ENCODE measurements around the gene HK1.

Gene HK1

DNA sequence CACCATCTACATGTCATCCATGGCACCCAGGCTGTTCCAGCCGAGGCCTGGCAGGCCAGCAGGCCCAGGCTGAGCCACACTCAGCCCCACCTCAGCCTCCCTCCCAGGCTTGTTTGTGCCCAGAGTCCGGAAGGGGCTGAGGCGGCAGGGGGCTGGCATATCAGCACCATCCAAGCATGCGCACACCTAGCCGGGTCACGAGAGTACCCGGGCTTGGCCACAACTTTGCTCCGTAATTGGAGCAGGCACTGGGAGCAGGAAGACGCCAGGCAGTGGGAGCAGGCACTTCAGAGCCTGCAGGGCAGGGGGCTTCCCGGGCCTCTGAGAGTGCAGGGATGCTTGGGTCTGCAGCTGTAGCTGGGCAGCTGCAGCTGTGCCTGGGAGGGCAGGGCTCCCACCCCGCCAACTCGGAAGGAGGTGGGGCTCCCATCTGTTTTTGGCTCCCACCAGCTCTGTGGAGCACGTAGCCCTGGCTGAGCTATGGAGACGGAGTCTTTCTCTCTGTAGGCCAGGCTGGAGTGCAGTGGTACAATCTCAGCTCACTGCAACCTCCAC, 157.7 kb downstream of the HK1 start:
- H3K4me3 ChIP-seq, result no peak overlapping the region
- TF ChIP-seq, protein P1, sequence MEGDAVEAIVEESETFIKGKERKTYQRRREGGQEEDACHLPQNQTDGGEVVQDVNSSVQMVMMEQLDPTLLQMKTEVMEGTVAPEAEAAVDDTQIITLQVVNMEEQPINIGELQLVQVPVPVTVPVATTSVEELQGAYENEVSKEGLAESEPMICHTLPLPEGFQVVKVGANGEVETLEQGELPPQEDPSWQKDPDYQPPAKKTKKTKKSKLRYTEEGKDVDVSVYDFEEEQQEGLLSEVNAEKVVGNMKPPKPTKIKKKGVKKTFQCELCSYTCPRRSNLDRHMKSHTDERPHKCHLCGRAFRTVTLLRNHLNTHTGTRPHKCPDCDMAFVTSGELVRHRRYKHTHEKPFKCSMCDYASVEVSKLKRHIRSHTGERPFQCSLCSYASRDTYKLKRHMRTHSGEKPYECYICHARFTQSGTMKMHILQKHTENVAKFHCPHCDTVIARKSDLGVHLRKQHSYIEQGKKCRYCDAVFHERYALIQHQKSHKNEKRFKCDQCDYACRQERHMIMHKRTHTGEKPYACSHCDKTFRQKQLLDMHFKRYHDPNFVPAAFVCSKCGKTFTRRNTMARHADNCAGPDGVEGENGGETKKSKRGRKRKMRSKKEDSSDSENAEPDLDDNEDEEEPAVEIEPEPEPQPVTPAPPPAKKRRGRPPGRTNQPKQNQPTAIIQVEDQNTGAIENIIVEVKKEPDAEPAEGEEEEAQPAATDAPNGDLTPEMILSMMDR (IDR thresholded peaks at IDR 0.05), result no peak
- no peaks in the 10 kb centered on the region for H3K9me3 ChIP-seq
- no peak overlapping the region for H3K27ac ChIP-seq
- peaks cover 0 to 17% (median 11%) of the 10 kb centered on the region in 4 donors for H3K4me1 ChIP-seq
- H3K27me3 ChIP-seq, result no peaks in the 10 kb centered on the region
- intact Hi-C loops (cut with DNase I; ENCODE audit: low total_unique reads), result no loop called here
- DNase-seq, result no peak
- H3K36me3 ChIP-seq, result no peaks in the 10 kb centered on the region

DNA sequence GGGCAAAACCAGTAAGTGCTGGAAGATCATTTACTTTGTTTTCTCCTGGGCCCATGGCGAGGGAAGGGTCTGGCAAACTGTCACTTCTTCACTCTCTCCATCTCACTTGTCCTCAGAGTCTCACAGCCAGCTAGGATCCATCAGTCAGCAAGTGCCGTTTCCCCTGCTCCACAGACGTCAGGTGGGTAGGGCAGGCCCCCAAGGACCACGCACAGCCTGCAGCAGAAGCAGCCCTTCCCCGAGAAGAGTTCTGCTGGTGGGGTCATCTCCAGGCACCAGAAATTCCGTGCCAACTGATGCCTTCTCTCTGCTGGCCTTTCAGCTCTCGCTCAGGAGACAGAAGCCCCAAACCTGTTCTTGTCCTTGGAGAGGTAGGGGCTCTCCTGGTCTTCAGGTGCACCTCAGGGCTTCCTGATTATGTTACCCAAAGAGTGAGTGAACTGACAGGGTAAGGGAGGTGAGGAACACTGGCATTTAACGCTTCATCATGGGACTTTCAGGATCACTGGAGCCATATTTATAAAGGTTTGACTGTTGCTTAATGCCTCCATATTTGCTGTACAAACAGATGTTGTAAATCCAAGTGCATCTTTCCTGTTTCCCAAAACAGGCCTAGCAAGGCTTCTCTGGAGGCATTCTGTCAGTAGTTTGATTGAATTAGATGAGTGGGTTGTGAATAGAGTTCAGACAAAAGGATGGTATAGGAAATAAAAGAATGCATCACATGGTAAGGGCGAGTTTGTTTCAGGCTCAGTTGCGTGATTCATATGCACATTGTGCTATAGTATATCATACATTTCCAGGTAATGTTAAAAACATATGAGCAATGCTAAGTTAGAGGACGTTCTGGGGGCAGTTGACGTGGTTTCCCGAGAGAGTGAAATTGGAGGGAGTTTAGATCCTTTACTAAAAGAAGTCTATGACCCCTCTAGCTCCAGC, 159.3 kb downstream of the HK1 start:
- peaks cover 0 to 17% (median 11%) of the 10 kb centered on the region in 4 donors for H3K4me1 ChIP-seq
- no peak overlapping the region for H3K27ac ChIP-seq
- H3K4me3 ChIP-seq, result no peak overlapping the region
- intact Hi-C loops (cut with DNase I; ENCODE audit: low total_unique reads), result no loop called here
- H3K36me3 ChIP-seq, result no peaks in the 10 kb centered on the region
- no peaks in the 10 kb centered on the region for H3K27me3 ChIP-seq
- TF ChIP-seq, protein P1 (IDR thresholded peaks at IDR 0.05), result no peak
- H3K9me3 ChIP-seq, result no peaks in the 10 kb centered on the region
- DNase-seq, result no peak

DNA sequence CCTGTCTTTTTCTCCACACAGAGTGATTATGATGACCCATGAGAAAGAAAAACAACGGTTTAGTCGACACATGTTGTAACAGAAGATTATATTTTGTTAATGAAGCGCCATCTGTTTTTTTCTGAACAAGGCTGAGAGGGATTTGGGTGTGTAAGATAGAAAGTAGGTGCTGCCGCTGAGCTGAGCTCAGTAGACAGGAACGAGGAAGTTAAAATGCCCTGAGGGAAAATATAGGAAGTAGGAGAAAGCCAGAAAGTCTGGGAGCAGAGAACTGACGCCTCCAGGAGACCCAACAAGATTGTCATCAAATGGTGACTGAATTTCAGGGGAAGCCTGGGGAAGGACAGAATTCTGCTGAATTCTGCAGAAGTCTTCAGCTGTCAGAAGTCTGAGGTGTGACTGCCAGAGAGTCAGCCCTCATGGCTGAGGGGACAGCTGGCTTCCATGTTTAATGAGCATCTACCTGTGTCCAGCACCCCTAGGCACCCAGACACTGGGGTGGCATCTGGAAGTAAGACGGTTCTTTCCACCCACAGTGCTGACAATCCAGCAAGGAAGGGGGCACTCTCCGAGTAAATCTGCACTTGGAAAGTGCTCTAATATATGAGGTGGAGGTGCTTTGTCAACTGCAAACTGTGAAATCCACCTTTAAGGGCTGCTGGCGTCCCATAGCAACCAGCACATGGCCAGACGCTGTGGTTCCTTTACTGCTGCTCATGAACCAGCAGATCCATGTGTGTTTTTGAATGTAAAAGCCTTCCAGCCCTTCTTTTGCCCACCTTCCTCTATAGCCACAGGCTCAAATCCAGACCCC, 160.4 kb downstream of the HK1 start:
- H3K4me3 ChIP-seq, result no peak overlapping the region
- H3K4me1 ChIP-seq, result peaks cover 0 to 17% (median 11%) of the 10 kb centered on the region in 4 donors
- intact Hi-C loops (cut with DNase I; ENCODE audit: low total_unique reads), result no loop called here

DNA sequence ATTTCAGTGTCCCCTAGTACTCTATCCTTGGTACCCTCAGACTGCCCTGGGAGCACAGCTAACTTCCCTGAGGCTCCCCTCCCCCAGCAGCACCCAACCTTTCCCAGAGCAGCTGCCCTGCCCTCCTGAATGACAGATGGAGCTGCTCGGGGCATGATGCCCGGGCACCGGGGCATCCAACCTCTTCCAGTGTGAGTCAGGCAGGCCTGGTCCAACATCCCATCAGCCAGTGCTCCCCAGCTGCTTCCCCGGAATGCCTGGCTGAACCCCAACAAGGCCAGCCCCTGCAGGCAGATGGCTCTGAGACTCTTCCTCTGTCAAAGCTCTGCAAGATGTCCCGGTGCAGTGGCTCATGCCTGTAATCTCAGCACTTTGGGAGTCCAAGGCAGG, 161.0 kb downstream of the HK1 start:
- TF ChIP-seq, protein P1 (IDR thresholded peaks at IDR 0.05), result no peak
- H3K4me1 ChIP-seq, result peaks cover 0 to 17% (median 11%) of the 10 kb centered on the region in 4 donors
- no peaks in the 10 kb centered on the region for H3K9me3 ChIP-seq
- intact Hi-C loops (cut with DNase I; ENCODE audit: low total_unique reads), result no loop called here
- no peak overlapping the region for H3K27ac ChIP-seq
- H3K27me3 ChIP-seq, result no peaks in the 10 kb centered on the region
- DNase-seq, result no peak
- no peak overlapping the region for H3K4me3 ChIP-seq
- no peaks in the 10 kb centered on the region for H3K36me3 ChIP-seq

More for the DNA sequence above, 160.4 kb downstream of the HK1 start:
- no peaks in the 10 kb centered on the region for H3K27me3 ChIP-seq
- H3K36me3 ChIP-seq, result no peaks in the 10 kb centered on the region
- no peak for DNase-seq
- H3K9me3 ChIP-seq, result no peaks in the 10 kb centered on the region
- H3K27ac ChIP-seq, result no peak overlapping the region
- TF ChIP-seq, protein P1 (IDR thresholded peaks at IDR 0.05), result no peak

DNA sequence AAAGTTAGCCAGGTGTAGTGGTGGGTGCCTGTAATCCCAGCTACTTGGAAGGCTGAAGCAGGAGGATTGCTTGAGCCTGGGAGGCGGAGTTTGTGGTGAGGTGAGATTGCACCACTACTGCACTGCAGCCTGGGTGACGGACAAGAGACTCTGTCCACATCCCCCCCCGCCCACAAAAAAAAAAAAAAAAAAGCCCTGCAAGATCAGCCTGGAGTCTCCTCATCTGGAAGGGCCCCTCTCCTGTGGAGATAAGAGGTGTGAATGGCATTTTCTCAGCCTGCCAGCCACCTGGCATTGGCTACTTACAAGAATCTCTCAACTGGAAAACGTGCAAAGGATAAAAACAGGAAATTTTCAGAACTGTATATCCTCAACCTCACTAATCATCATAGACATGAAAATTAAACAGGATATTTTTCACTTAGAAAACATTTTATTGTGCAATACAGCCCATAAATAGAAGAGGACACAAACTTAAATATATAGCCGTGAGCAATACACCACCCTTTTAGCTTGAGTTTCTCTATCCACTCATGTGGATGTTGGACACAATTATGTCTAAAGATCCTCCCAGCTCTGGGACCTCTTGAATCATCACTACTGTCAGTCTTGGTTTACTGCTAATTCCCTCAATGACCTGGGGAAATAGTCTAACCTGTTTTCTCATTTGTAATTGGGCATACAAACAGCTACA, 161.7 kb downstream of the HK1 start:
- no peaks in the 10 kb centered on the region for H3K36me3 ChIP-seq
- intact Hi-C loops (cut with DNase I; ENCODE audit: low total_unique reads), result no loop called here
- no peaks in the 10 kb centered on the region for H3K9me3 ChIP-seq
- no peak overlapping the region for H3K27ac ChIP-seq
- no peaks in the 10 kb centered on the region for H3K27me3 ChIP-seq
- DNase-seq, result no peak
- H3K4me3 ChIP-seq, result no peak overlapping the region
- H3K4me1 ChIP-seq, result peaks cover 0 to 17% (median 11%) of the 10 kb centered on the region in 4 donors
- TF ChIP-seq, protein P1 (IDR thresholded peaks at IDR 0.05), result no peak

All from tibial artery (tissue), 4 donors.